Placental epithelial cell (primary cell): ENCODE data around the gene C2orf72. TPM values are rescaled to one million over a fixed set of nuclear protein-coding genes. Genes with fewer than 3 reads are reported as not detected.

ENCODE experiments used
- total RNA-seq: library from RNA; depleted of rRNA; stranded (reverse); fragments of >200 nt; gene quantifications from 2 replicates; pipeline ENCODE4 v1.2.3, GENCODE V29; 2012

C2orf72 gene
- under 0.01 and 0.11 TPM in 2 replicates for total RNA-seq

DNA sequence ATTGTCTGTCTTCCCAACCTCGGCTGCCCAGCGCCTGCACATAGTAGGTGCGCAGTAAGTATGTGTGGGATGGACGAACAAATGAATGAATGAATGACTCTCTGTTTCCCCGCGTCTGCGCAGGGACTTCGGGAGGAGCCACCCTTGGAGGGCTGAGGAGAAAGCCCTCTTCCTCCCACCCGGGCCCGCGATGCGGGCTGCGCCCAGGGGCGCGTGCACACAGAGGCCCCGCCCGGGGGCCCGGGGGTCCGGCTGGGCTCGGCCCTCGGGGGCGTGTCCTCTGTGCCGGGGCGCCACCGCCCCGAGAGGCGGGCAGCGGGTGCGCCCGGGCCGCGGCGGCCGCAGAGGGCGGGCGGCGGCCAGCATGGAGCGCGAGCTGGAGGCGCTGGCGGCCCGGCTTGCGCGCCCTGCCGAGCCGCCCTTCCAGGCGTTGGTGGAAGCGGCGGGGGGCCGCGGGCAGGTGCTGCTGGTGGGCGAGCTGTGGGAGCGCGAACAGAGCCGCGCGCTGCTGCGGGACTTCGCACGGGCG is at the start of gene C2orf72:
C2orf72 (plus strand) TSS at position 322 of the 529 bp plus-strand sequence; CDS start at position 365, 43 bp downstream.

DNA sequence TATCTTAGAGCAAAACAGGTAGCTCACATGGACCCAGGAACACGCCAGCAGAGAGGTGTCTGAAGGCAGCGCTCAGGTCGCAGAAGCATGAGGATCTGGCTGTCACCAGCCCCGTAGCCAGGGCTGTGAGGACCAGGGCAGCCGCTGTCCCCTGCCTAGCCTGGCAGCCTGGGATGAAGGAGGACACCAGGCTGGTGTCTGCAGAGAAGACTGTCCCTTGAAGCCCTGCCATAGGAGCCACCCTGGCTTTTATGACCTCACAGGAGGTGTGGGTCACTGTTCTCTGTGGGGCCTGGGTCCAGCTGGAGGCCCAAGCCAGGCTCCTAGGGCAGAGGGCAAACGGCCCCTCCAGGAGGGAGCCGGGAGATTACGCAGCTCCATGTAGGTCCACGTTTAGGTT is 41.5 kb upstream of the C2orf72 start, which contains the start of gene SPATA3:
SPATA3 (plus strand) TSS at position 301 of the 400 bp plus-strand sequence. CDS start 113 bp downstream, outside the sequence.

DNA sequence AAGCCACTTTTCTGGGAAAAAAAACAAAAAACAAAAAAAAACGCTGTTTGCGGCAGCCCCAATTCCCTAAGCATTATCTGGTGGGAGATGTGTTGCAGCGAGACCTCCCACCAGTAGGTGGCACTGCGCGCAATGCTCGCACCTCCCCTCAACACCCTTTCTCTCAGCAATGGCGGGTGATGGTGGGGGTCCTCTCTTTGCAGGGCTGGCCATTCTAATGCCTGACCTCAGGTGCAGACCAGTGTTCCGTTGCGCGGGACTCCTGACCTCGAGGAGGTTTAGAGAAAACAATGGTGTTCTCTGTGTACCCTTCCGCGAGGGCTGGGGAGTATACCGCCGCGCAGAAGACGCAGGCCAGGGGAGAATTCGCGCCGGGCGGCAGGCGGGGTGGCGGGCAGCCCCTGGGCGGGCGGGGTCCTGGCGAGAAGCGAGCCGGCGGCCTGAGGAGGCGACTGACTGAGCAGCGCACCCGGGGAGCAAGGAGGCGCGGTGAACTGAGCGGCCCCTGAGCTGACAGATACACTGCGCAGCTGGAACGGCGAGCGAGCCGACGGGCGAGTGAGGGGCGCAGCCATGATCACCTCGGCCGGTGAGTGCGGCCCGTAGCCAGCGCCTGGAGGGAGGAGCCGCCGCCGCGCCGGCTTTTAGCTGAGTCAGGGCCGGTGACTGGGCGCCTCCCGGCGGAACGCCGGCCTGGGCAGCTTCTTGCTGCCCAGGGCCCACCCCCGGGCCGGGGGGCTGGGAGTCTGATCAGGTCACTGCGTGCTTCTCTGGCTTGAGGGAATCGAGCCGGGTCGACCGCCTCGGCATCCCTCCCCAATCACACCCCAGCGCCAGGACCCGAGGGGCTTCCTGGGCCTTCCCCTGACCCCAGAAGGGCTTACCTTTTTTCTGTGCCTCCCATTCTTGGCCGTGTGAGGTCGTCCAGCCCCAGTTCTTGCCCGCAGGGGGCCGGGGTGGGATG is 19.4 kb downstream of the C2orf72 start, which contains the start of gene PSMD1:
PSMD1 (plus strand) TSS at position 415 of the 964 bp plus-strand sequence; CDS start at position 574, 159 bp downstream.

Other genes starting within 250 kb of the C2orf72 start
- gene ITM2C, start 172.6 kb upstream of the C2orf72 start, total RNA-seq = 126 and 224 TPM in 2 replicates
- not detected in 2 replicates for gene GPR55, start 112.3 kb upstream of the C2orf72 start, total RNA-seq
- not detected in 2 replicates for gene SPATA3, start 41.4 kb upstream of the C2orf72 start, total RNA-seq
- 55.7 and 96.7 TPM in 2 replicates for gene PSMD1, start 19.3 kb downstream of the C2orf72 start, total RNA-seq
- under 0.01 TPM in 1 of 2 replicates, not detected in the other for gene HTR2B, start 87.5 kb downstream of the C2orf72 start, total RNA-seq
- gene ARMC9, start 161.1 kb downstream of the C2orf72 start, total RNA-seq = 28.6 and 34.9 TPM in 2 replicates